Stromal cell of bone marrow (primary cell): ENCODE results near the gene STXBP6.
"Not testable (repeated sequence)": the region's sequence is repeated elsewhere in the genome, so short reads cannot be mapped to it uniquely, and the experiment has no call there.

Source experiments
- DNase-seq: peaks from one replicate; pipeline ENCODE4 v3.0.0-alpha.2; 2012; ENCODE audit warnings: low read depth

The STXBP6 gene

GRCh38 chr14:24858052-24858451, 191.9 kb downstream of the STXBP6 start:
- no peak for DNase-seq

GRCh38 chr14:24857277-24857676, 192.7 kb downstream of the STXBP6 start:
- no peak for DNase-seq

- no peak for DNase-seq
Measured at GRCh38 chr14:24853446-24853845, 196.5 kb downstream of the STXBP6 start.

GRCh38 chr14:24852312-24853060, 197.5 kb downstream of the STXBP6 start:
- no peak for DNase-seq

GRCh38 chr14:24851837-24852236, 198.1 kb downstream of the STXBP6 start:
- no peak for DNase-seq

- no peak for DNase-seq
Measured at GRCh38 chr14:24851406-24851805, 198.5 kb downstream of the STXBP6 start.

- no peak for DNase-seq
Measured at GRCh38 chr14:24850072-24850471, 199.9 kb downstream of the STXBP6 start.

- peak; percentile 17 for DNase-seq
Measured at GRCh38 chr14:24849471-24849870, 200.5 kb downstream of the STXBP6 start.

GRCh38 chr14:24848102-24848790, 201.7 kb downstream of the STXBP6 start:
- peak; percentile 31 for DNase-seq

- no peak for DNase-seq
Measured at GRCh38 chr14:24847568-24848095, 202.3 kb downstream of the STXBP6 start.

- DNase-seq: no peak
Measured at GRCh38 chr14:24846261-24846660, 203.7 kb downstream of the STXBP6 start.

GRCh38 chr14:24845851-24846250, 204.1 kb downstream of the STXBP6 start:
- DNase-seq: no peak

- DNase-seq: no peak
Measured at GRCh38 chr14:24844011-24844410, 205.9 kb downstream of the STXBP6 start.

- no peak for DNase-seq
Measured at GRCh38 chr14:24843494-24843893, 206.5 kb downstream of the STXBP6 start.

GRCh38 chr14:24840204-24840893, 209.6 kb downstream of the STXBP6 start:
- no peak for DNase-seq

GRCh38 chr14:24839617-24840203, 210.2 kb downstream of the STXBP6 start:
- DNase-seq: no peak

- no peak for DNase-seq
Measured at GRCh38 chr14:24838945-24839616, 210.9 kb downstream of the STXBP6 start.

GRCh38 chr14:24837280-24838046, 212.5 kb downstream of the STXBP6 start:
- peak; percentile 21 for DNase-seq

- DNase-seq: not testable (repeated sequence)
Measured at GRCh38 chr14:24836324-24836723, 213.6 kb downstream of the STXBP6 start.

- DNase-seq: no peak
Measured at GRCh38 chr14:24834956-24835355, 215.0 kb downstream of the STXBP6 start.

- DNase-seq: no peak
Measured at GRCh38 chr14:24833385-24833784, 216.6 kb downstream of the STXBP6 start.
